Measurements from ENCODE around the gene ACAD8. TPM values are rescaled to one million over a fixed set of nuclear protein-coding genes. Genes with fewer than 3 reads are reported as not detected.

The ACAD8 gene
- total and polyA plus RNA-seq, 2 experiments from 2014 or later, result 18.9 to 19.4 TPM

GRCh38 chr11:134289167-134289566 is 35.8 kb downstream of the ACAD8 start:
- WGBS, 2 experiments (ENCODE audit: low coverage in 1 of 2, low lambda C conversion rate in 2 of 2, missing lambda C conversion rate in 2 of 2), result 73 to 77% methylated on average over 4 of the region's 4 CpGs

DNA sequence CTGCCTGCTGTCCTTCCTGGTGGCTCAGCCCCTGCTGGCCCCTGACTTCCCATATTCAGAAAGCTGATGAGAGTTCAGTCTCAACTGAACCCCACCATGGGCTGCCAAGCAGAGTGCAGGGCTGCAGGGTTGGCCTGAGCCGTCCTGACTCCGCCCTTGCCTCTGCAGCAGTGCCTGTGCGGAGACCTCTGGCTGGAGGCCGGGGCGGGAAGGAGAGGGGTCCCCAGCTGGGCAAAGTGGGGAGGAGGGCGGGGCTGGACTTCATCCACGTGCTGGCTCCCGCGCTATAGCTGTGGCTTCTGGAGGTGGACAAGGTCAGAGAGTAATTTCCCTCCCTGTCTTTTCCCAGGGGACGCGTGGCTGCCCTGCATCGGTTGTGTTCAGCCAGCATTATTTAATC is 36.4 kb downstream of the ACAD8 start:
- in situ Hi-C loops (cut with MboI), result no loop called here

More at GRCh38 chr11:134289167-134289566, 35.8 kb downstream of the ACAD8 start:
- Histone ChIP-seq H2AFZ (no peak overlapping the region), H3K9me2 (ENCODE audit: insufficient read depth) (no peaks in the 10 kb centered on the region), H3F3A (ENCODE audit: insufficient read depth) (no peaks in the 10 kb centered on the region), H3K9me3 (ENCODE audit: low read depth) (no peaks in the 10 kb centered on the region), H3K27me3 (replicated peaks; ENCODE audit: insufficient read depth) (peaks cover 13% of the 10 kb centered on the region; the same call in 1 of the 2 replicates), H3K4me2 (ENCODE audit: unreplicated experiment) (no peak overlapping the region), H4K20me1 (ENCODE audit: insufficient read depth) (no peaks in the 10 kb centered on the region), H3K36me3 (ENCODE audit: low read depth) (no peaks in the 10 kb centered on the region), H3K4me1 (ENCODE audit: insufficient read depth) (no peaks in the 10 kb centered on the region), H3K4me3 (no peak overlapping the region), H3K9ac (no peak overlapping the region), H3K79me2 (ENCODE audit: insufficient read depth) (no peaks in the 10 kb centered on the region), H3K27ac (no peak overlapping the region)
- TF ChIP-seq EZH2phosphoT487 (IDR thresholded peaks at IDR 0.05; ENCODE audit: insufficient read depth, low read depth) (no peak), EZH2 (IDR thresholded peaks at IDR 0.05; ENCODE audit: insufficient read depth, poor library complexity, severe bottlenecking) (no peak)
- in situ Hi-C loops (cut with MboI), result no loop called here
- DNase-seq, result no peak

DNA sequence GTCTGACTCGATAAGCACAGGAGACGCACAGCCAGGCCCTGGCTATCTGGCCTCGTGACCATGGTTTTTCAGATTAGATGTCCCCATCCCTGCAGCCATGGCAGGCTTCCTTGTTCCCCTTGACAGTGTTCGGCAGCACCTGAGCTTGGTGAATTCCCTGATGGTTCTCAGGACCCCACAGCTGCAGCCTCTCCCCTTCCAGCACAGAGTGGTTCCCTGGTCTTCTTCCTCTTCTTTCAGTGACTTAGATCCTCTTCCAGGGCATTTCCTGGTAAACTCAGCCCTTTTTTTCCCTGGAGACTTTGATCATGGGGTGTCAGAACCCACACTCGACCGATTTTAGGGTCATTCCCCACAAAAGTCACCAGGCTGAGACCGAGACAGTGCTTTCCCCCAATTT is 37.3 kb downstream of the ACAD8 start:
- Histone ChIP-seq H3K36me3 (ENCODE audit: low read depth) (no peaks in the 10 kb centered on the region), H3K9me2 (ENCODE audit: insufficient read depth) (no peaks in the 10 kb centered on the region), H3K79me2 (ENCODE audit: insufficient read depth) (no peaks in the 10 kb centered on the region), H3K9ac (no peak overlapping the region), H3K27ac (no peak overlapping the region), H2AFZ (no peak overlapping the region), H4K20me1 (ENCODE audit: insufficient read depth) (no peaks in the 10 kb centered on the region), H3K4me2 (ENCODE audit: unreplicated experiment) (no peak overlapping the region), H3K9me3 (ENCODE audit: low read depth) (no peaks in the 10 kb centered on the region), H3K27me3 (replicated peaks; ENCODE audit: insufficient read depth) (peaks cover 21% of the 10 kb centered on the region; the same call in 1 of the 2 replicates), H3F3A (ENCODE audit: insufficient read depth) (no peaks in the 10 kb centered on the region), H3K4me1 (ENCODE audit: insufficient read depth) (no peaks in the 10 kb centered on the region), H3K4me3 (no peak overlapping the region)
- no peak for TF ChIP-seq EZH2 (IDR thresholded peaks at IDR 0.05; ENCODE audit: insufficient read depth, poor library complexity, severe bottlenecking)
- no peak for TF ChIP-seq EZH2phosphoT487 (IDR thresholded peaks at IDR 0.05; ENCODE audit: insufficient read depth, low read depth)
- in situ Hi-C loops (cut with MboI), result no loop called here
- 39 to 45% methylated on average over 7 of the region's 7 CpGs for WGBS, 2 experiments (ENCODE audit: low coverage in 1 of 2, low lambda C conversion rate in 2 of 2, missing lambda C conversion rate in 2 of 2)
- DNase-seq, result no peak

More for the DNA sequence above, 36.4 kb downstream of the ACAD8 start:
- H3K9ac ChIP-seq, result no peak overlapping the region
- H3K27me3 ChIP-seq (replicated peaks; ENCODE audit: insufficient read depth), result peaks cover 19% of the 10 kb centered on the region; the same call in 1 of the 2 replicates
- H3K4me3 ChIP-seq, result no peak overlapping the region
- DNase-seq, result no peak
- no peaks in the 10 kb centered on the region for H3K79me2 ChIP-seq (ENCODE audit: insufficient read depth)
- H3K4me2 ChIP-seq (ENCODE audit: unreplicated experiment), result no peak overlapping the region
- no peaks in the 10 kb centered on the region for H4K20me1 ChIP-seq (ENCODE audit: insufficient read depth)
- H3F3A ChIP-seq (ENCODE audit: insufficient read depth), result no peaks in the 10 kb centered on the region
- no peaks in the 10 kb centered on the region for H3K36me3 ChIP-seq (ENCODE audit: low read depth)
- no peaks in the 10 kb centered on the region for H3K9me3 ChIP-seq (ENCODE audit: low read depth)
- WGBS, 2 experiments (ENCODE audit: low coverage in 1 of 2, low lambda C conversion rate in 2 of 2, missing lambda C conversion rate in 2 of 2), result 6 to 10% methylated on average over 10 to 12 of the region's 12 CpGs
- H3K4me1 ChIP-seq (ENCODE audit: insufficient read depth), result no peaks in the 10 kb centered on the region
- no peaks in the 10 kb centered on the region for H3K9me2 ChIP-seq (ENCODE audit: insufficient read depth)
- no peak overlapping the region for H3K27ac ChIP-seq
- no peak overlapping the region for H2AFZ ChIP-seq
- TF ChIP-seq EZH2 (IDR thresholded peaks at IDR 0.05; ENCODE audit: insufficient read depth, poor library complexity, severe bottlenecking) (no peak), EZH2phosphoT487 (IDR thresholded peaks at IDR 0.05; ENCODE audit: insufficient read depth, low read depth) (no peak)

GRCh38 chr11:134291196-134291595 is 37.8 kb downstream of the ACAD8 start:
- Histone ChIP-seq H3K4me3 (no peak overlapping the region), H3K4me1 (ENCODE audit: insufficient read depth) (no peaks in the 10 kb centered on the region), H3K9ac (no peak overlapping the region), H3K4me2 (ENCODE audit: unreplicated experiment) (no peak overlapping the region), H2AFZ (no peak overlapping the region), H3K9me2 (ENCODE audit: insufficient read depth) (no peaks in the 10 kb centered on the region), H3K9me3 (ENCODE audit: low read depth) (no peaks in the 10 kb centered on the region), H3K27me3 (replicated peaks; ENCODE audit: insufficient read depth) (peaks cover 21% of the 10 kb centered on the region; the same call in 1 of the 2 replicates), H3K27ac (no peak overlapping the region), H3F3A (ENCODE audit: insufficient read depth) (no peaks in the 10 kb centered on the region), H4K20me1 (ENCODE audit: insufficient read depth) (no peaks in the 10 kb centered on the region), H3K79me2 (ENCODE audit: insufficient read depth) (no peaks in the 10 kb centered on the region), H3K36me3 (ENCODE audit: low read depth) (no peaks in the 10 kb centered on the region)
- whole genome bisulfite sequencing, 2 experiments (ENCODE audit: low coverage in 1 of 2, low lambda C conversion rate in 2 of 2, missing lambda C conversion rate in 2 of 2), result 36 to 44% methylated on average over 6 of the region's 6 CpGs
- in situ Hi-C loops (cut with MboI), result no loop called here
- no peak for TF ChIP-seq EZH2phosphoT487 (IDR thresholded peaks at IDR 0.05; ENCODE audit: insufficient read depth, low read depth)
- no peak for TF ChIP-seq EZH2 (IDR thresholded peaks at IDR 0.05; ENCODE audit: insufficient read depth, poor library complexity, severe bottlenecking)
- DNase-seq, result no peak

GRCh38 chr11:134292661-134293060 is 39.3 kb downstream of the ACAD8 start:
- in situ Hi-C loops (cut with MboI), result no loop called here
- Histone ChIP-seq H3K4me1 (ENCODE audit: insufficient read depth) (no peaks in the 10 kb centered on the region), H3K9me2 (ENCODE audit: insufficient read depth) (no peaks in the 10 kb centered on the region), H3K79me2 (ENCODE audit: insufficient read depth) (no peaks in the 10 kb centered on the region), H3K9me3 (ENCODE audit: low read depth) (no peaks in the 10 kb centered on the region), H3K27ac (no peak overlapping the region), H3K4me2 (ENCODE audit: unreplicated experiment) (no peak overlapping the region), H3K36me3 (ENCODE audit: low read depth) (no peaks in the 10 kb centered on the region), H3K4me3 (no peak overlapping the region), H2AFZ (no peak overlapping the region), H3K9ac (no peak overlapping the region), H3F3A (ENCODE audit: insufficient read depth) (no peaks in the 10 kb centered on the region), H3K27me3 (replicated peaks; ENCODE audit: insufficient read depth) (peaks cover 21% of the 10 kb centered on the region; the same call in 1 of the 2 replicates), H4K20me1 (ENCODE audit: insufficient read depth) (no peaks in the 10 kb centered on the region)
- WGBS, 2 experiments (ENCODE audit: low coverage in 1 of 2, low lambda C conversion rate in 2 of 2, missing lambda C conversion rate in 2 of 2), result 46 to 56% methylated on average over 15 of the region's 15 CpGs
- TF ChIP-seq EZH2phosphoT487 (IDR thresholded peaks at IDR 0.05; ENCODE audit: insufficient read depth, low read depth) (no peak), EZH2 (IDR thresholded peaks at IDR 0.05; ENCODE audit: insufficient read depth, poor library complexity, severe bottlenecking) (no peak)
- DNase-seq, result no peak

Measured in GM23248 (cell line).